ENCODE measurements around the gene SYNDIG1L.

SYNDIG1L gene

DNA sequence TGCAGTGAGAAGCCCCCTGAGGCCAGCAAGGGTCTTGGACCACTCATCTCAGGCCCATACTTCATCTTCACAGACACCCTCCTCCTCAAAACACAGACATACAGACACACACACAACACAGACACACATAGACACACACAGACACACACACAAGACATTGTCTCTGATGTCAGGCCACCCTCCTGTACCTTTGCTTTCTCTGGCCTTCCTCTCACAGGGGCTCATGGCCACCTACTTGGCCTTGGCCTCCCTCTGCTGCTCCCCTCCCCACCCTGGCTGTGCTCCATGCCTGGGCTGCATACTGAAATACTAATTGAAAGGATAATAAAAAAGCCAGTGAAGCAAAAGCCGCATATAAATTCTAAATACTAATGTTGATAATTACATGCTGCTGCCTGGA is 1.6 kb upstream of the SYNDIG1L start:
- DNase-seq = no peak

DNA sequence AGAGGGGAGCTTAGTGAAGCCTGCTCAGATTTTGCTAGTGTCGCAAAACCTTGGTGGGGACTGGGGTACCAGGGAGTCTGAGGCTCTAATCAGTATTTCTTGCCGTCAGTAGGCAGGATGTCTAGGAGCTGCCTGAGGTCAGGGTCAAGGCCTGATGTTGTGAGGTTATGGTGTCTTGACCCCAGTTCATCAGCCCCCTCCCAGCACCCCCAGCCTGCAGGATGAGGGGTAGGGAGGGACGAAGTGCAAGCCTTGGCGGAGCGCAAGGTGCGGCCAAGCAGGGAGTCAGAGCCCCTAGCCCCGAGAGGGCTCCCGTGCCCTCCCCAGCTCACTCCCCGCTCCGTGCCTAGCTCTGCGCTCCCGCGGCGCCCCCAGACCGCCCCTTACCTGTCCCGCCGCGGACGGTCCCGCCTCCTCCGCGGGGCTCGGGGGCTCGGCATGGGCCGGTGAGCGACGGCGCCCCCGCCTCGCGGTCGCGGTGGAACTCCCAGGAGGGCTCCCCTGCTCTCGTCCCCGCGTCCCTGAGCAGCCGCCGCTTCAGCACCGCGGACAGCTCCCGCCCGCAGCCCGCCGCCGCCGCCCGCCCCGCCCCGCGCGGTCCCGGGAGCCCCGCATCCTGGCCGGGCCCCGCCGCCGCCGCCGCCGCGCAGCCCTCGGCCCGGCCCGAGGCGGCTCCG is 347 bp downstream of the SYNDIG1L start:
- DNase-seq = peak; percentile 52

DNA sequence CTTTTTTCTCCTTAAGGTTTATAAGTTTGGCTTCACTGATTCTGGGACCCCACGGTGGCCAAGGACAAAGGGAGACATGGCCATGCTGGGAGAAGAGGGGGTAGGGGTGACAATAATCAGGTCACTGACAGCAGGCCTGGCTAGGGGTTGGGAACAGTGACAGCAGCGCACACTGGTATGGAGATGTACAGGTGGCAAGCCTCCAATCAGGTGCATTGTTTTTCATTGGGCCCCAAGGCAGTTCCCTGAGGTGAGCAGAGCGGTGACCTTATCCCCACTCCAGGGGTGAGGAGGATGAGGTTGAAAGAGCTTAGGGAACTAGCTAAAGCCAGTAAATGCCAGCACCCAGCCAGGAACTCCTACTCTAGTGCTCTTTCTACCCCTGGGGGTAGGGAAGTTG is 1.4 kb downstream of the SYNDIG1L start:
- DNase-seq = no peak

DNA sequence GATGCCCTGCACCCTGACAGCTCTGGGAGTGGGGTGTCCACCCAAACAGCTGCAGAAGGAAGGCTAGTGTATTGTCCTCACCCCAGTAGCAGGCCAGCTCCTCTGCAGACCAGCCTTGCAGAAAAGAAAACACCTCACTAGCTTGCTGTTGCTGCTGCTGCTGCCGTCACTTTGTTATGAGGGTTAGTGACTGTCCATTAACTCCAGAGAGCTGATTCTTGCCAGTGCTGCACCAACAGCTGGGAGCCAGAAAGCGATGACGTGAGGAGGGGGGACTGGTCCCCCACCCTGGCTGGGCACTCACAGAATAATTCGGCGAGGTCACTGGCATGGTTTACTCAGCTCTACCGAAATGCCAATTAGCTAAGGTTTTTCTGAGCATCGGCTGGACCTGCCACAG is 2.8 kb downstream of the SYNDIG1L start:
- DNase-seq = no peak

DNA sequence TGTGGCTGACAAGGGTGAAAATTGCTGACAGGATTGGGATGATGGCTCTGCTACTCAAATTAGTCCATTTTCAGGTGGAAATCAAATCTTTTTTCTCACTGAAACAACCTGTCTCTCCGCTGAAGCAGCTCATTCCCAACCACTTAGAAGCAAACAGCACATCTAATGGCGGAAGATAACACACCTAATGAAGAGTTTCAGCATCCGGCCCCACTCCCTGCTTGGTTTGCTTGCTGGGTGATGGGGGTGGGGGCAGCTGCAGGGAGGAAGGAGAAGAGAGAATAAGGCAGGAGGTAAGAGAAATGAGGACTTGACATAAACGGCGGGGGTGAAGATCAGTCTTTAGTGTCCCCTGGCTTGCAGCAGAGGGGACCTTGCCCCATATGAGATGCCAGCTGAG is 4.0 kb downstream of the SYNDIG1L start:
- DNase-seq = no peak

DNA sequence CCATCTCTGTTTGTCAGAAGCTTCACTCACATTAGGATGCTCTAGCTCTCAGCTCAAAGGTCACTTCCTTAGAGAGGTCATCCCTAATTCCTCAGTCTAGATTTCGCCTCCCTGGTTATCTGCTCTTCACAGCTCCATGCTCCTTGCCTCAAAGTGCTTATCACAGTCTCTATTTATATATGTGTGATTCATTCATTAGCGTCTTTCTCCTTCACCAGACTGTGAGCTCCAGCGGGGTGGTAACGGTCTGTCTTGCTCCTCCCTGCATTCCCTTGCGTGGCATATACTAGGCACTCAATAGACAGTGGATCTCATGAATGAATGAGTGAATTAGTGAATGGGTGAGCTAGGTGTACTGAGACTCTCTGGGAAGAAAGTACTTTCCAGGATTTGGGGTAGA is 6.9 kb downstream of the SYNDIG1L start:
- no peak for DNase-seq

DNA sequence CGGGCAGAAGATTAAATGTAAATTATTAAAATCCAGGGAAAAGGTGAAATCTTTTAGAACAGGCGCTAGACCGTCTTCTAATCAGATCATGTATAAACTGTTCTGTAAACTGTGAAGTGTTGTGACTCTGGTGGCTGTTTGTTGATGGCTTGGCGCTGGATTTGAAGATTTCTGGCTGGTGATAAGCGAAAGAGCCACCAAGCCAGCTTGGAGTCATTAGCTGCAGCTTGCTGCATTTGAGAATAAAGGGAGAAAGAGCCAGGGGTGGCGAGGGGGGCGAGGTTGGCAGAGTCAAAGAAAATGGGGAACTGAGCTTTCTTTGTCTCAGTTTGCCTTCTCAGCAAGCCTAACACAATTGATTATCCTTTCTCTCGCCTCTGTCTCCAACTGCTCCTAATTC is 8.0 kb downstream of the SYNDIG1L start:
- no peak for DNase-seq

DNA sequence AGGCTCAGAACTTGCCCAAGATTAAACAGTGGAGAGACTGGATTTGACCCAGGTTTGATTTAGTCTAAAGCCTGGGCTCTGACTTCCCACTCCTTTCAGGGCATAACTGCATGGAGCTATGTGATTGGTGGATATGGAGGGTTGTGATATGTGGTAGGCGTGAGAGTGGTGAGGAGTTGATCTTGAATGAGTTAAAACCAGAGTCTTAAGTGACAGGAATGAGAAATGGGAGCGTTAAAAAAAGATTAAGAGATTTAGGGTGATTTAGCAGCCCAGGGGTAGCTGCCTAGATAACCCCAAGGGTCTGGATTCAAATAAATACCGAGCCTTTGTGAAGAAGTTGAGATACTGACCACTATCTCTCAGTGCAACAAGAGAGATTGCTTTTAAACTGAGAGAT is 8.4 kb downstream of the SYNDIG1L start:
- DNase-seq = no peak

DNA sequence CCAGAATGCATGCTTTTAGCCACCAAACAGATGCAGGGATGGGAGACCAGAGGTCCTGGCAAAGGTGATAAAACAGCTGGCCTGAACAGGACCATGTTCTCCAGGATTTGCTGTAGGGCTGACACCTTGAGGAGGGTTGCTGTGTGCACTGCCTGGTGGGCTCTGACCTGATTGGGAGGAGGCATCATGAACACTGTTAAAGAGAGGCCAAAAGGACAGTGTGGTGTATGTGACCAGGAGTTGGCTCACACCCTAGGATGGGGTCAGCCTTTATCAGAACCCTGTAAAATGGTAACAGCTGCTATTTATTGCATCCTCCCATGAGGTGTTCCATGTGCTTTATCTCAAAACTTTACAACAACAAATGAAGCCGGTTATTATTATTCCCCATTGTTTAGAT is 8.8 kb downstream of the SYNDIG1L start:
- DNase-seq = no peak

DNA sequence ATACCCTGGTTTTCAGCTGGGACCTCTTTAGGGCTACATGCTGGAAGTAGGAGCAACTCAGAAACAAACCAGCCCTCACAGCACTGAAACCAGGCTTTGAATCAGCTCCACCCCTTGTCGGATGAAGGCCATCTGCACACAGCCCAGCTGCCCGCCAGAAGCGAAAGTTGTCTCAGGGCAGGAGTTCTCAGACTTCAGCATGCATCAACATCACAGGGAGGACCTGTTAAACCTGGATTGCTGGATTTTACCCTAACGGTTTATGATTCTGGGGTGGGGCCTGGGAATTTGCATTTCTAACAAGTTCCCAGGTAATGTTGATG is 10.9 kb downstream of the SYNDIG1L start:
- no peak for DNase-seq

DNA sequence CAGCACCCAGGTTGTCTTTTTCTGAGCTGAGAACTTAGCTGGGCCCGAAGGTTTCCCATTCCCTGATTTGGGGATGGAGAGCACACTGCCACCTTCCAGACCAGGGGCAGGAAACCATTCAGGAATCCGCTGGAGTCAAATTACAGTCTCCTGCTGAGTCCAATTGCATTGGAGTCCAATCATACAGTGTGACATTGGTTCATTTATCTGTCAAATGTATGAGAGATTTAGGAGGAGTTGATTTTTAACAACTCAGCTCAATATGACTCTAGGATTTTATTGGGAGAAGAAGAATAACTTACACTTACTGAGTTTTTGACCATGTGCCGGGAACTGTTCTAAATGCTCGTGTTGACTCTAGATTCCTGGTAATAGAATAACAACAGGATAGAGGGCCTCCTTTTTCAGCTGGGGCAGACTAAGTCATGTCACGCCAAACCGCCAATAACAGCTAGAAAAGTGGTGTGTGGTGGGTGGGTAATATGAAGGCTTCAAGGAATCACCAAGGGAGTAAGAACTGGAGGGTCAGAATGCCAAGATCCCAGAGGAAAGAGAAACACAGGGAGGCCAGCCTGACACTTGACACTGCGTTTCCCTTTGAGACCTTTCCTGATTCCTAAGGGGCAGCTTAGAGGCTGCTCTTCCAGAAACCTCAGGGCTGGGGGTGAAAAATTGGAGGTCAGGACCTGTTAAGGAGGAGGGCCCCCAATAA is 11.5 kb downstream of the SYNDIG1L start:
- DNase-seq = no peak

DNA sequence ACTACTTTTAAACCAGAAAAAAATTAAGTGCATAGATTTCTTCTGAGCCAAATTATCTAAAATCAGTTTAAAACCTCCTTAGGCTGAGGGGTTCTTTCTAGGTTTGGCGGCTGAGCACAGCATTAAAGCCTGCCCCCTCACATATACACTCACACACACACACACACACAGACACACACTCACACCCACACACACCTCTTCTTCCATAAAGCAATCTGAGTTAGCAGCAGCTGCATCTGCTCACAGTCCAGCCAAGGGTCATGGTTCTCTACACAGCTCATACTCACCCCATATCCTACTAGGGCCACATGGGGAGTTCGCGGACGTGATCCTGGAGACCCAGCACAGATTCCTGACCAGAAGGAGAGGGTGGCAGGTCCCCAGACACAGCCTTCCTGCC is 12.4 kb downstream of the SYNDIG1L start:
- no peak for DNase-seq

DNA sequence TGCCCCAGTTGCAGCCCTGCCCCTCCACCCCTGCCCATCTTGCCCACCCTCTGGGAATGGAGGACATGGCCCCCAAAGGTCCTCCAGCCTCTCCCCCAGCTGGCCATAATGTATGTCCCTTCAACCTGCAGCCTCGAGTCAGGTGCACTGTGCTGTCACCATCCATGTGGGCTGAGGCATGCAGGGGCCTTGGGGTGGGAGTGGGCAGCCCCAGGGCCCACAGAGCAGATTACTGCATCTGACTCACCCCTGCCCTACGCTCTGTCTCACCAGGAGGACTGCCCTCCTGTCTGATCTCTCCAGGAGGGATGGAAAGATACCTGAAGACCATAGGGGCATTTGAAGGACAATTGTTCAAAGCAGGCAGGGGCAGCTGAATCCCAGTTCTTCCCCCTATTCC is 13.3 kb downstream of the SYNDIG1L start:
- DNase-seq = no peak

DNA sequence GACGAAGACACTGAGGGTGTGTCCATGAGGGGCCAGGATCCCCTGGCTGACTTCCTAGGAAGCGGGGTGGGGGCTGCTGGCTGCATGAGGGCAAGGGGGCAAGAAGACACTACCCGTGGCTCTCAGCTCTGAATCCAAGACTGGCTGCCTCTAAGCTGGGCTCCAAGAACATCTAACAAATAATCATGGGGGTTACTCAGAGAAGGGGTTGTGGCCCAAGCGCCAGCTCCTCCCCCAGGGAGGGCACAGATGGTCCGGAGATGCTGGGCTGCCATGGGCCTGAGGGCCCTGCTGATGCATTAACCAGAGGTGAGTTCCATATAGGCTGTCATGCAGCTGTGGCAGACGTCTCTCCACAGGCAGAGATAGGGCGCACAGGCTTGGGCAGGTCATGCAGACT is 14.3 kb downstream of the SYNDIG1L start:
- no peak for DNase-seq

DNA sequence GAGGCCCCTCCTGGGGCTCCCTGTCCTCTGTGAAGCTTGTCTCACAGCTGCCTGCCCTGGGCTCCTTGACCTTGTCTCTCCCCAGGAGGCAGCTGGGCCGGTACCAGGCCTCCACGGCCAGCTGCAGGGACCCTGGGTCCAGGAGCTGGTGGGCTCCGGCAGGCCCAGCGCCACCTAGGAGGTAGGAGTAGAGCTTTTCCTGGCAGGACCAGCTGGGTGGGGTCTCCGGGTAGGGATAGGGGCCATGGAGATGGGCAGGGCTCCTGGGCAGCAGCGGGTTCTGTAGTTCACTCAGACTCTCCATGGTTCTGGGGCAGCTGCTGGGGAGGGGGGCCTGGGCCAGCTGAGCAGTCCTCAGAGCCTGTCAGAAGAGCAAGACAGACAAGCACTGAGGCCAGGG is 16.6 kb downstream of the SYNDIG1L start:
- DNase-seq = no peak

DNA sequence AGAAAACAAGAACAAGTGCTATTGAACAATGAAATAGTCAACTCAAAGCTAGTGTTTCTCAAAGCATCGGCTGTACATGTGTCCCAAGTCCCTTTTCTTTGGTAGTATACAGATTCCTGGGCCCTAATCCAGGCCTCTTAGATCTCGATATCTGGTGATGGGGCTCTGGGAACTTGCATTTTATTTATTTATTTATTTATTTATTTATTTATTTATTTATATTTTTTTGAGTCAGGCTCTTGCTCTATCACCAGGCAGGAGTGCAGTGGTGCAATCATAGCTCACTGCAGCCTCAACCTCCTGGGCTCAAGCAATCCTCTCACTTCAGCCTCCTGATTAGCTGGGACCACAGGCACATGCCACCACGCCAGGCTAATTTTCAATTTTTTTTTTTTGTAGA is 17.1 kb downstream of the SYNDIG1L start:
- DNase-seq = no peak

DNA sequence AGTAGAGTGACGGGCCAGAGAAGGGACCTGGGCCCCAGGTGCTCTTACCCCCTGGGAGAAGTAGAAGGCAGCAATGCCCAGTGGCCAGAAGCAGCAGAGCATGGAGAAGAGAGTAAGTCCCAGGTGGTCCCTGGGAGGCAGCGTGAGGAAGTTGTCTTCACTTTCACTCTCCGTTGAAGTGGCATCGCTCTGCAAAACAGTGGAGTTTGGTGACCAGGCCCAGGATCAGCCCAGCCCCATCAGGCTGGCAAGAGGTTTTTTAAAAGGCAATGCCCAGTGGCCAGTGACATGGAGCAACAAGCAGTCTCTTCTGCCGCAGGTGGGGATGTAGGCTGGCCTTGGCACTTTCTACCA is 18.2 kb downstream of the SYNDIG1L start:
- DNase-seq = no peak

DNA sequence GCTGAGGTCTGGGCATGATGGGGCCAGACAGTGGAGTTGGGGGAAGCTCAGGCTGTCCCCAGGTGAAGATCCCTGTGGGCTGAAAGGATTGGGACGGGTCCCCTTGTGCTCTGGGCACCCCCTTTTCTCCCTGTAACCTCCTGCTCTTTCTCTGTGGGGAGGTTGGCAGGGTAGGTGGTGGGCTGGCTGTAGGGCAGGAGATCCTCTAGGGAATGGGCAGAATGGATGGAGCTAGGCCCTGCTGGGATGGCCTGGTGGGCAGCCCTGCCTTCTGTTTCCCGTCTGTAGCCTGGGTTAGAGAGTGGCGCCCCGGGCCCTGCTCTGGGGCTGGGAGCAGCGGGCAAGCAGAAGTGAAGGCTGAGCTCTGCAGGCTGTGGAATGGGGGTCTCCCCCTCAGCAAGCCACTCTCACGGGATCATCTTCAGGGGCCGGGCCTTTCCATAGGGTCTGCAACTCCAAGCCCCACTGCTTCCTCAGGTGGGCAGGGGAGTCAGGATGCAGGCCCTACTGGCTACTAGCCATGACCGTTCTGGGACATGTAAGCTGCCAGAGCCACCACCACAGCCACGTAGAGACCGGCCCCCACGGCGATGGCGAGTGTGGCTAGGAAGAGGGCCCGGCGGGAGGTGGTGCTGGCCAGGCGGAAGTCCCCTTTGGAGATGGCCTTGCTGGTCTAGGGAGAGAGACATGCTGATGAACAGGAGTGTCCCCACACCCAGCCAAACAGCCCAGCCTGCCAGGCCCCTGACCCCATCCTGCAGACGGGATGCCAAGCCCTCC is 18.8 kb downstream of the SYNDIG1L start:
- no peak for DNase-seq

DNA sequence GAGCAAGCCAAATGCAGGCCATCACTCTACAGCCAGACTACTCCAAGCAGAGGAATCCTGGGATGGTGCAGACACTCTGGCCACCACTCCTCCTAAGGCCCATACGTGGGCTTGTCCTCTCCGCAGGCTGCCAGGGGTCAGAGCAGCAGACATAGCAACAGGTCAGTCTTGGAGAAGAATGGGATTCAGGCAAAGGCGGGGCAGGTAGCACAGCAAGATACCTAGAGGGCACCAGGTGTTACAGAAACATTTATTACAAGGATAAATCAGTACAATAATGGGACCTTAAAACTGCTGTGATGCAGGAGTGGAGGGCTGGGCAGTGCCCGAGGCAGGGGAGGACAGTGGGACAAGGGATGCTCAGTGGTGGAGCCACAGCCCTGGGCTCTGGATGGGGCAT is 20.3 kb downstream of the SYNDIG1L start:
- DNase-seq = no peak

DNA sequence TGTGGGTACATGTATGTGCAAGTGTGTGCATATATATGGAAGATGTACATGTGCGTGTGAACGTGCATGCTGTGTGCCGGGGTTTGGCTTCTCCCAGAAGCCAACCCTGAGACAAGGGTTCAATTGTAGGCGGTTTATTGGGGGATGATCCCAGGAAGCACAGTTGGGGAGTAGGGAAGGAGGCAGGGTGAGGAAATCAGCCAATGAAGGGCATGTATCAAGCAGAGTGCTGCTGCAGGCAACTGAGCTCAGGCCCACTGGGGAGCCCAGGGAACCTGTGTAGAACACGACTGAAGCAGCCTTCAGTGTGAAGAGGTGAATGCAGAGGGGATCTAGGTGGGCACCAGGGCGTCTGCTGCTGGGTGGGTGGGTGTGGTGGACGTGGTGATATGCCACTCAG is 21.6 kb downstream of the SYNDIG1L start:
- no peak for DNase-seq

DNA sequence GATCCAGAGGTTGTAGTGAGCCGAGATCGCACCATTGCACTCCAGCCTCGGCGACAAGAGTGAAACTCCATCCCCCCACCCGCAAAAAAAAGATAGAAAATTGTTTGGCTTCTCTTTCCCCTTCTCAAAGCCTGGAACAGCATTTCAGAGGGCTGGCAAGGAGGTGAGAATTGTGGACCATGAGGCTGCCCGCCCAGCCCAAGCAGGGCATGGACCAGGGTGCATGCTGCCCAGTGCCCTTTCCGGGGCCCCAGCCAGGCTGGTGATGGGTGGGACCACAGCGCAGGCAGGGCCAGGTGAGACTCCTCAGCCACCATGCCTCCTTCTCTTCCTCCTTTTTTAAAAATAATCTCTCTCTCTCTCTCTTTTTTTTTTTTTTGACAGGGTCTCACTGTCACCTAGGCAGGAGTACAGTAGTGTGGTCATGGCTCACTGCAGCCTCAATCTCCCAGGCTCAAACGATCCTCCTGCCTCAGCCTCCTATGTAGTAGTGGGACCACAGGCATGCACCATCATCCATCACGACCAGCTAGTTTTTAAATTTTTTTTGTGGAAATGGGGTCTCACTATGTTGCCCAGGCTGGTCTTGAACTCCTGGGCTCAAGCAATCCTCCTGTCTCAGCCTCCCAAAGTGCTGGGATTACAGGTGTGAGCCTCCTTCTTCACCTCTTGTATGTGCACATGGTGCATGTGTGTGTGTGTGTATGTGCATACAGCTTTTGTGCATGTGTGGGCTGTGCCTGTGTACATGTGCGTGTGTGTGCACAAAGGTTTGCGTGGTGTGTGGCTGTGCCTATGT is 22.2 kb downstream of the SYNDIG1L start:
- no peak for DNase-seq

DNA sequence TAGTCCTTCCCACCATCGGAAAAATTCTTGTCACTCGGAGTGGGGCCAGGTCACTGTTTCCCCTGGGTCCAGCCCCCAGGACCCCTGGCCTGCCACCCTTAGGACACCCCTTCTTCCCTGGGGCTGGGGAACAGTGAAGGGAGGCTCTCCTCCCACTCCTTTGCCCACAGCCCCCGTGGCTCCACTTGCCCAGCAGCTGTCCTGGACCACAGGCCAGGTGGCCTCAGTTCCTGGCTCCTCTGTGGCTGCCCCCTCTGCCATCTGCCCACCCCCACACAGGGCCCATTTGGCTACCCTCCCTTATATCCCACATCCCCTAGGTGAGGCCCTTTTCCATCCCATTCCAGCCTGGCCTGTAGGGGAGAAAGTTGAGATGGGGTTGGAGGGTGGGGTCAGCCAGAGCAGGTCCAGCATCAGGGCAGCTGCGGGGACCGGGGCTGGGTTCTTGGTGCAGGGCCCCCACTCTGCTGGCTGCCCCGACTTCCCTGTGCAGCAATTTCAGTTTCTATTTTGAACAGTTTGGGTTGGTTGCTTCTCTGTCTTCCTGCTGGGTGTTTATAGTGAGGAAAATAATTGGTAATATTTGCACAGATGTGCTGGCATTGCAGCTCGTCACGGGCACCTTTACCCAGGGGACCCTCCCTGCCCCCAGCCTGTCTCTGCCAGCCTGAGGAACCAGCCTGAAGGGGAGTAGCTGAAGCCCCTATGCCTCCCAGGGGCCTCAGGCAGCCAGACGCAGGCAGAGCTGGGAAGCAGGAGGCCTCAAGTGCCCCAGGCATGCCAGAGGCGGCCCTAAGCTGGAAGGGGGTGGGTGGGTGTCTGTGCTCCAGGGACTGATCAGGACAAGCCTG is 23.4 kb downstream of the SYNDIG1L start:
- DNase-seq = no peak

Data from activated CD4-positive, alpha-beta T cell treated with anti-CD3 and anti-CD28 coated beads, Interleukin-2, amount 50 U/mL, for 1 hour (primary cell).